GM12872 (cell line): ENCODE measurements around the gene ATRIP.

Source experiments
- TF ChIP-seq, protein P1 (sequence below): IDR thresholded peaks from 3 replicates; pipeline ENCODE4 v1.5.1; 2011; ENCODE audit warnings: low read depth, mild to moderate bottlenecking, low read length, moderate library complexity; ENCODE audit not compliant: insufficient read depth

ATRIP gene

DNA sequence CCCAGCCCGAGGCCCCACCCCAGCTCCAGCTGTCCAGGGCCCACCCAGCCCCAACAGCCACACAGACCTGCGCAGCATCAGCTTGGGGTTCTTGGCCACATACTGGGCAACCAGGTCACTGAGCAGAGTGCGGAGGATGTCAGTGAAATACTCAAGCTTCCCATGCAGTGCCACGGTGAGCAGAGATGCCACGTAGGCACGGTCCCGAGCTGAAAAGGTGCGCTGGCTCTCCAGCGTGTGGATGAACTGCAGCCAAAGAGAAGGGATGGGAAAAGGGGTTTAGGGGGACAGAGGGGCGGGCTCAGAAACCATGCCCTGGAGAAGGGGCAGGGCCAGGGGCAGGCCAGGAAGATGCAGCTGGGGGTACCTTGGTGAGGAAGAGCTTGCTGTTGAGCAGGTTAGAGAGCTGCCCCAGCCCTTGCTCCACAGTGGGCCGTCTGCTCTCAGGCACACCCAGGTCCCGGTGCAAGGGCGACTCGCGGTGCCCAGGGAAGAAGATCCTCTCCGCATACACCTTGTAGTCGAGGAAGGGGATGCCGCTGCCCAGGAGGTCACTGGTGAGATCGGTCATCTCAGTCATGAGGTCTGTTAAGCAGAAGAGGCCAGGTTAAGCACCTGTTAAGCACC is 34.0 kb upstream of the ATRIP start:
- TF ChIP-seq, protein P1, sequence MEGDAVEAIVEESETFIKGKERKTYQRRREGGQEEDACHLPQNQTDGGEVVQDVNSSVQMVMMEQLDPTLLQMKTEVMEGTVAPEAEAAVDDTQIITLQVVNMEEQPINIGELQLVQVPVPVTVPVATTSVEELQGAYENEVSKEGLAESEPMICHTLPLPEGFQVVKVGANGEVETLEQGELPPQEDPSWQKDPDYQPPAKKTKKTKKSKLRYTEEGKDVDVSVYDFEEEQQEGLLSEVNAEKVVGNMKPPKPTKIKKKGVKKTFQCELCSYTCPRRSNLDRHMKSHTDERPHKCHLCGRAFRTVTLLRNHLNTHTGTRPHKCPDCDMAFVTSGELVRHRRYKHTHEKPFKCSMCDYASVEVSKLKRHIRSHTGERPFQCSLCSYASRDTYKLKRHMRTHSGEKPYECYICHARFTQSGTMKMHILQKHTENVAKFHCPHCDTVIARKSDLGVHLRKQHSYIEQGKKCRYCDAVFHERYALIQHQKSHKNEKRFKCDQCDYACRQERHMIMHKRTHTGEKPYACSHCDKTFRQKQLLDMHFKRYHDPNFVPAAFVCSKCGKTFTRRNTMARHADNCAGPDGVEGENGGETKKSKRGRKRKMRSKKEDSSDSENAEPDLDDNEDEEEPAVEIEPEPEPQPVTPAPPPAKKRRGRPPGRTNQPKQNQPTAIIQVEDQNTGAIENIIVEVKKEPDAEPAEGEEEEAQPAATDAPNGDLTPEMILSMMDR, result no peak

DNA sequence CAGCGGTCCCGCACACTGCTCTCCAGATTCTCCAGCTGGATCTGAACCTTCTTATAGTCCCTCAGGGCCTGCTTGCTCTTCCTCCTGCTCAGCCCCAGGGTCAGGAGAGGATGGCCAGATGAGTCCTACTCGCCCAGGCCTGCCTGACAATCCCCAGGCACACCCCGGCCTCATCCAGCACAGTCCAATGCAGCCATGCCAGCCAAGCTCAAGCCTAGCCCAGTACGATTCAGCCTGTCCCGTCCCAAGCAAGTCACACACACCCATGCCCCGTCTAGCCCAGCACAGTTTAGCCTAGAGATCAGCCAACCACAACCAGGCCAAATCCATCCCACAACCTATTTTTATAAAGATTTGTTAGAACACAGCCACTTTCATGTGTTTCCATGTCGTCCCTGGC is 33.5 kb upstream of the ATRIP start:
- TF ChIP-seq, protein P1, result no peak

DNA sequence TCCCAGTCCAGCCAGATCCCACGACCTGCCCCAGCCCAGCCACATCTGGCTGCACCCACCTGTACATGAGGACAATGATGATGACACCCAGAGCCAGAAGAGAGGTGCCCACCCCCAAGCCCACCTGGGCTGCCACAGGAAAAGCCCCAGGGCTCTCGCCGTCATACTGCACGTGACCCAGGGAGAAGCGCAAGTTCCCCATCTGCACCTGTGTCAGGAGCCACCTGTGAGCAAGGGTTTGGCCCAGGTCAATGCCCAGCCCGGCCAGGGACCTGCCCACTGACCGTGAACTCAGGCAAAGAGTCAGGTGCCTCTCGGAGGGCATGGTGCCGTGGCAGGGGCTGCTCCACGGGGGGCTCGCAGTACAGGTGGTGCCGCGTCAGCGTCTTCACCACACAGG is 32.9 kb upstream of the ATRIP start:
- TF ChIP-seq, protein P1, result no peak

DNA sequence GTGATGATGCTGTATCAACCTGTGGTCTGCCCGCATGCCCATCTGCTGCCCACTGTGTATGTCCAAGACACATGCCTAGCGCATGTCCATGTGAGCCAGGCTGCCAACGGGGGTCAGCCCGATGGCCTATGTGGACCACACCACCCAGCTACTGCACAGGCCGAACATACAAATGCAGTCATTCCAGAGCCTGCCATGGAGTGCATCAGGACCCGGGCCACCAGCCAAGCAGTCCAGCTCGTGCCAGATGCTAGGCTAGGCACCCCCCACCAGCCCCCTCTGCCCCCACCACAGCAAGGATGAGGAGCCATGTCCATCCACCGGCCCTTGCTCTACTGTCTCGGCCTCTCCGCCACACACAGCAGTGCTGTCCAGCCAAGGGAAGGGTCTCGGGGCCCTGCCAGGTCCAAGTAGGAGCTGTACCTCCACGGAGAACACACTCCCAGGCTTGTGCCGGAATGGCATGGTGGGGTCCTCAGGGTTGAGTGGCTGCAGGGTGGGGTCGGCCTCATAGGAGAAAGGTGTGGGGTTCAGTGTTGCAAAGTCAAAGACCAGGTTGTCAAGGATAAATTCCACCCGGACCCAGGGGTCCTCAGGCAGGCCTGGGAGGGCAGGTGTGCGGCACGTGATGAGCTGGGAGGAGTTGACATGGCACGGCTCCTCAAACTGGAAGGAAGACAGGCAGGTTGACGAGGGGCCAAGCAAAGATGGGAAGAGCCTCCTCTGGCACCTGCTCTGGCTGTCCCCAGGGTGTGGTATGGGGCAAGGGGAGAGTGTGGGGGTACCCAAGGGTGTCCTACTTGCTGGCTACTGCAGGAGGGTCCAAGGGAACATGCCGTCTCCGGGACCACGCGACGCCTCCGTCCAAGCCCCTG is 31.9 kb upstream of the ATRIP start:
- TF ChIP-seq, protein P1, result no peak

DNA sequence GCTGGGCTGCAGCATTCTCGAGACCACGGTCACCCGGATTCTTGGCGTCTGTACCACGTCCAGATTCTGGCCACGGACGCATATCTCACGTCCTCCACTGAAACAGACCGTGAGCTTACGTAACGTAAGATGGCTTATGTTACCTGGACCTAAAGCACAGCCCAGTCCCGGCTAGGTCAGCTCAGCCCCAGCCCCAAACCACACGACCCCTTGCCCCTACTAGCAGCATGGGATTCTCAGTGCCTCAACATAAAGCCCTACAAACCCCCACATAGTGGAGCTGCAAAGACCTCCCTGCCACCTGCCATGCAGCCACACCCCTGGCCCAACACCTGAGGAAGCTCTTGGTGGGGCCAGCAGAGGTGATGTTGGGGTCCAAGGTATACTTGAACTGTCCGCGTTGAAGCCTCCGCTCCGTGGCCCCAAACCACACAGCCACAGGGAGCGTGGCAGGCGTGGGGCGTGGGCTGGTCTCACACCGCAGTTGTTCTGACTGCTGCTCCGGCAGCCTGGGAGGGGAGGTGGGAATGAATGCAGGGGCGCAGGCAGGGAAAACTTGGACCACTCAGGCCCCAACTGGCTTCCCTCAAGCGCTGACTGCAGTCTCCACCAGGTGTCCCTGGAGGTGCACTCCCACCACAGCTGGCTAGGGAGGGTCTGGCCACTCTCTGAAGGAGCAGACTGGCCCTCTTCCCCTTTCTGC is 31.1 kb upstream of the ATRIP start:
- TF ChIP-seq, protein P1, result peak; percentile 24; the same call in 1 of the 3 replicates

DNA sequence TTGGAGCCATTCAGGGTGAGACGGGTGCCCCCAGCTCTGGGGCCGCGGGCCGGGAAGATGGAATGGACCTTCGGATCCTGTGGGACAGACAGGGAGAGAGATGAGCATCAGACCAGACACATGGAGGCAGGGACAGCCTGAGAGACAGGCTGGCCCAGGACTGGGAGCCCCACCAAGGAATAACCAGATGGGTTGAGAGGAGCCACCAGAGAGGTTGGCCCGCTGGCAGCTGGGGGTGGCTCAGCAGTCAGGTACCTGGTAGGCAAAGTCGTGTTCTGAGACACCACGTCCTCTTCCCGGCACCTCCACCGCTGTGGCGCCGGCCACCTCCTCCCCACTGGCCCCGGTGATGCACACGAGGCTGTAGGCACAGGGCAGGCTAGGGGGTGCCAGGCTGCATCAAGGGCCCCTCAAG is 30.4 kb upstream of the ATRIP start:
- TF ChIP-seq, protein P1, result no peak

DNA sequence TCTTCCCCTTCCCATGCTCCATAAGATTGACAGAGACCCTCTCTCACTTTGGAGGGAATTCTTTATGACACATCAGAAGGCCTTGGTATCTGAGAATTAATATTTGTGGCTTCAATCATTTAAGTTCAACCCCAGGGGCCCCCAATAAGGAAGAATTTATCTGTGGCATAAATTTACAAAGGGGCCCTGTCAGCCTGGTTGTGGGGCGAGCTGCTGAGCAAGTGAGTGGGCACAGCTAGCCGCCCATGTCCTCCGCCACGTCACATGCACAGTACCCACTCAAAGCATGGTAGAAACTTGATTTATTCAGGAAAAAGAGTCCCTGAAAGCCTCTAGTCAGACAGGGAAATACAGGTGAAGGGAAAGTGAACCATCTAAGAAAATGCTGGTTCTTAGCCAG is 30.0 kb upstream of the ATRIP start:
- TF ChIP-seq, protein P1, result no peak
